Fibroblast of lung (primary cell): ENCODE measurements around the gene RAB31. TPM values are rescaled to one million over a fixed set of nuclear protein-coding genes. Genes with fewer than 3 reads are reported as not detected.

Source experiments
- DNase-seq, 2 donors: peaks; one replicate each; pipeline versions ENCODE4 v3.0.0 to v3.0.0-alpha.2; 2010; ENCODE audit warnings: low read depth in 2 of 2
- H2AFZ ChIP-seq: 2 replicates; pipeline ENCODE4 v1.5.1; 2012; ENCODE audit warnings: low read length, control low read depth, inconsistent platforms
- H3K27ac ChIP-seq: 2 replicates; pipeline ENCODE4 v1.5.1; 2011; ENCODE audit warnings: low read length, control low read depth; ENCODE audit not compliant: insufficient read depth
- H3K27me3 ChIP-seq: 2 replicates; pipeline ENCODE4 v1.5.1; 2011; ENCODE audit warnings: mild to moderate bottlenecking, low read length; ENCODE audit not compliant: control insufficient read depth, insufficient read depth
- H3K36me3 ChIP-seq: 2 replicates; pipeline ENCODE4 v1.5.1; 2011; ENCODE audit warnings: low read length; ENCODE audit not compliant: control insufficient read depth, insufficient read depth
- H3K4me1 ChIP-seq: 2 replicates; pipeline ENCODE4 v1.5.1; 2011; ENCODE audit warnings: low read length; ENCODE audit not compliant: control insufficient read depth, insufficient read depth; ENCODE audit errors: extremely low read depth
- H3K4me2 ChIP-seq: 2 replicates; pipeline ENCODE4 v1.5.1; 2011; ENCODE audit warnings: low read length, control low read depth; ENCODE audit not compliant: insufficient read depth; ENCODE audit errors: extremely low read depth
- H3K4me3 ChIP-seq, 4 experiments: fragments of 200-600 bp in 1 of 4; sonication (generic) in 1 of 4; replicated peaks in 1 of 4; 2 replicates each; pipeline ENCODE4 v1.5.1; 2011 to 2016; ENCODE audit warnings: low read length in 4 of 4, low read depth in 3 of 4, mild to moderate bottlenecking in 3 of 4, control low read depth in 2 of 4, inconsistent platforms in 1 of 4, mixed read lengths in 1 of 4; ENCODE audit not compliant: insufficient read depth in 1 of 4; ENCODE audit errors: control extremely low read depth in 1 of 4
- H3K79me2 ChIP-seq: 2 replicates; pipeline ENCODE4 v1.5.1; 2012; ENCODE audit warnings: mild to moderate bottlenecking, low read length, inconsistent platforms; ENCODE audit not compliant: control insufficient read depth, insufficient read depth
- H3K9ac ChIP-seq: 2 replicates; pipeline ENCODE4 v1.5.1; 2011; ENCODE audit warnings: mild to moderate bottlenecking, low read length, control low read depth; ENCODE audit not compliant: insufficient read depth
- H3K9me3 ChIP-seq: 2 replicates; pipeline ENCODE4 v1.5.1; 2012; ENCODE audit warnings: low read depth, low read length; ENCODE audit not compliant: control insufficient read depth, insufficient read depth
- H4K20me1 ChIP-seq: 2 replicates; pipeline ENCODE4 v1.5.1; 2011; ENCODE audit warnings: low read length; ENCODE audit not compliant: control insufficient read depth, insufficient read depth; ENCODE audit errors: extremely low read depth
- CTCF ChIP-seq, 2 donors: IDR thresholded peaks in 1 of 2; conservative IDR thresholded peaks in 1 of 2; 1 replicate in 1 of 2; 2 replicates in 1 of 2; pipeline ENCODE4 v1.5.1; 2011 to 2012; ENCODE audit warnings: low read length in 2 of 2, control low read depth in 1 of 2, inconsistent platforms in 1 of 2, low read depth in 1 of 2, mild to moderate bottlenecking in 1 of 2
- EZH2 ChIP-seq: IDR thresholded peaks from 2 replicates; pipeline ENCODE4 v1.5.1; 2012; ENCODE audit warnings: low read length, control low read depth, mild to moderate bottlenecking; ENCODE audit errors: missing control alignments
- polyA plus RNA-seq, 2 donors: library from polyadenylated mRNA; depleted of rRNA in 1 of 2; stranded (reverse) in 1 of 2; unstranded in 1 of 2; fragments of >200 nt; gene quantifications; 2 replicates each; pipeline ENCODE4 v1.2.1, GENCODE V29; 2011 to 2012; ENCODE audit warnings: missing spikeins in 1 of 2
- total RNA-seq: library from RNA; depleted of rRNA; stranded (reverse); fragments of >200 nt; gene quantifications from 2 replicates; pipeline ENCODE4 v1.2.1, GENCODE V29; 2014

RAB31 gene
- total and polyA plus RNA-seq, 2 donors (not counting 1 experiment from before 2014, with no cell fraction given), result 29.6 to 47.1 TPM

- Histone ChIP-seq H3K4me1 (peaks cover 2% of the 10 kb centered on the region), H3K27ac (no peak overlapping the region), H3K9ac (no peak overlapping the region), H3K9me3 (no peaks in the 10 kb centered on the region), H3K4me2 (no peak overlapping the region), H2AFZ (peak overlapping the region; percentile 44), H3K4me3 (no peak overlapping the region), H3K36me3 (no peaks in the 10 kb centered on the region), H4K20me1 (no peaks in the 10 kb centered on the region), H3K79me2 (no peaks in the 10 kb centered on the region), H3K27me3 (no peaks in the 10 kb centered on the region)
- peak; percentile 97 to 98 for TF ChIP-seq CTCF (conservative IDR thresholded peaks at IDR 0.05 in 1 of 2, IDR thresholded peaks at IDR 0.05 in 1 of 2; ENCODE audit: low read depth in 1 of 2, low read length in 2 of 2)
- no peak for TF ChIP-seq EZH2
- peak; percentile 62 to 67 for DNase-seq
These were observed 63.3 kb downstream of the RAB31 start for GRCh38 chr18:9771261-9771976.

- H4K20me1 ChIP-seq, result no peaks in the 10 kb centered on the region
- no peak overlapping the region for H3K9ac ChIP-seq
- no peaks in the 10 kb centered on the region for H3K27me3 ChIP-seq
- no peak overlapping the region for H2AFZ ChIP-seq
- no peak overlapping the region for H3K4me2 ChIP-seq
- H3K4me1 ChIP-seq, result peaks cover 2% of the 10 kb centered on the region
- DNase-seq, result no peak
- no peaks in the 10 kb centered on the region for H3K9me3 ChIP-seq
- TF ChIP-seq EZH2 (no peak), CTCF (conservative IDR thresholded peaks at IDR 0.05 in 1 of 2, IDR thresholded peaks at IDR 0.05 in 1 of 2; ENCODE audit: low read depth in 1 of 2, low read length in 2 of 2) (no peak)
- H3K79me2 ChIP-seq, result no peaks in the 10 kb centered on the region
- no peaks in the 10 kb centered on the region for H3K36me3 ChIP-seq
- no peak overlapping the region for H3K4me3 ChIP-seq
- no peak overlapping the region for H3K27ac ChIP-seq
These were observed 64.0 kb downstream of the RAB31 start for GRCh38 chr18:9771977-9772660.

GRCh38 chr18:9772847-9773677 lies 65.0 kb downstream of the RAB31 start:
- no peaks in the 10 kb centered on the region for H3K36me3 ChIP-seq
- H3K79me2 ChIP-seq, result no peaks in the 10 kb centered on the region

More at GRCh38 chr18:9772847-9773677, 65.0 kb downstream of the RAB31 start:
- Histone ChIP-seq H3K4me1 (peaks cover 2% of the 10 kb centered on the region), H4K20me1 (no peaks in the 10 kb centered on the region), H3K27ac (no peak overlapping the region), H3K9ac (no peak overlapping the region), H3K4me3 (no peak overlapping the region), H2AFZ (no peak overlapping the region), H3K9me3 (no peaks in the 10 kb centered on the region), H3K27me3 (no peaks in the 10 kb centered on the region), H3K4me2 (no peak overlapping the region)
- DNase-seq, result no peak
- TF ChIP-seq EZH2 (no peak), CTCF (conservative IDR thresholded peaks at IDR 0.05 in 1 of 2, IDR thresholded peaks at IDR 0.05 in 1 of 2; ENCODE audit: low read depth in 1 of 2, low read length in 2 of 2) (no peak)
